GM19463 (cell line): ENCODE data around the gene CAMK4.

ENCODE experiments used
- ATAC-seq: cut with Tn5 transposase; IDR thresholded peaks from one replicate; pipeline ENCODE4 v1.9.1; 2021; ENCODE audit warnings: mild to moderate bottlenecking, moderate library complexity; ENCODE audit not compliant: unreplicated experiment

The CAMK4 gene

GRCh38 chr5:111223787-111224560 is at the start of gene CAMK4:
Gene CAMK4 (plus strand): TSS chr5:111224384. CDS start chr5:111224484, 100 bp downstream.
- peak; percentile 77 for ATAC-seq

- ATAC-seq = no peak
Measured at GRCh38 chr5:111183064-111183463, 41.1 kb upstream of the CAMK4 start.

GRCh38 chr5:111187079-111187478 is 37.1 kb upstream of the CAMK4 start:
- no peak for ATAC-seq

GRCh38 chr5:111194053-111194452 is 30.1 kb upstream of the CAMK4 start:
- ATAC-seq = no peak

- no peak for ATAC-seq
Measured at GRCh38 chr5:111194925-111195324, 29.3 kb upstream of the CAMK4 start.

- no peak for ATAC-seq
Measured at GRCh38 chr5:111197523-111197922, 26.7 kb upstream of the CAMK4 start.

GRCh38 chr5:111198281-111198966 is 25.8 kb upstream of the CAMK4 start:
- no peak for ATAC-seq

GRCh38 chr5:111200828-111201227 is 23.4 kb upstream of the CAMK4 start:
- no peak for ATAC-seq

- no peak for ATAC-seq
Measured at GRCh38 chr5:111201705-111202104, 22.5 kb upstream of the CAMK4 start.

GRCh38 chr5:111211341-111211740 is 12.8 kb upstream of the CAMK4 start:
- peak; percentile 78 for ATAC-seq

GRCh38 chr5:111214052-111214742 is 10.0 kb upstream of the CAMK4 start:
- no peak for ATAC-seq

GRCh38 chr5:111215971-111216370 is 8.2 kb upstream of the CAMK4 start:
- ATAC-seq = no peak

GRCh38 chr5:111221139-111221538 is 3.0 kb upstream of the CAMK4 start:
- ATAC-seq = no peak

- ATAC-seq = peak; percentile 0
Measured at GRCh38 chr5:111223101-111223786, 940 bp upstream of the CAMK4 start.

GRCh38 chr5:111224561-111225345 is 569 bp downstream of the CAMK4 start:
- ATAC-seq = peak; percentile 33

GRCh38 chr5:111225926-111226325 is 1.7 kb downstream of the CAMK4 start:
- ATAC-seq = no peak

GRCh38 chr5:111226556-111226955 is 2.4 kb downstream of the CAMK4 start:
- no peak for ATAC-seq

GRCh38 chr5:111227226-111227782 is 3.1 kb downstream of the CAMK4 start:
- ATAC-seq = no peak

- ATAC-seq = no peak
Measured at GRCh38 chr5:111227801-111228200, 3.6 kb downstream of the CAMK4 start.
